Smooth muscle cell (in vitro differentiated cells): ENCODE data around the gene RGL2. TPM values are rescaled to one million over a fixed set of nuclear protein-coding genes. Genes with fewer than 3 reads are reported as not detected.

Source experiments
- DNase-seq: peaks from one replicate; lab custom pipeline; 2025; ENCODE audit not compliant: unreplicated experiment; lab: John Stamatoyannopoulos, UW
- H2AFZ ChIP-seq: fragments of 200-600 bp; sonication (generic); 2 replicates; pipeline ENCODE4 v1.6.0; 2016; ENCODE audit warnings: antibody characterized with exemption, low read depth, mild to moderate bottlenecking
- H3F3A ChIP-seq: fragments of 200-600 bp; sonication (generic); 2 replicates; pipeline ENCODE4 v1.6.0; 2017; ENCODE audit warnings: antibody characterized with exemption, low read depth
- H3K27ac ChIP-seq: fragments of 200-600 bp; sonication (generic); 2 replicates; pipeline ENCODE4 v1.5.1; 2016; ENCODE audit warnings: low read depth, mild to moderate bottlenecking
- H3K27me3 ChIP-seq: fragments of 200-600 bp; sonication (generic); 2 replicates; pipeline ENCODE4 v1.6.1; 2016; ENCODE audit warnings: low read depth, mild to moderate bottlenecking
- H3K36me3 ChIP-seq: fragments of 200-600 bp; sonication (generic); 2 replicates; pipeline ENCODE4 v1.5.1; 2016; ENCODE audit warnings: low read depth
- H3K4me1 ChIP-seq: fragments of 200-600 bp; sonication (generic); 2 replicates; pipeline ENCODE4 v1.5.1; 2016; ENCODE audit warnings: low read depth
- H3K4me2 ChIP-seq: fragments of 200-600 bp; sonication (generic); 2 replicates; pipeline ENCODE4 v1.6.0; 2016; ENCODE audit warnings: mild to moderate bottlenecking
- H3K4me3 ChIP-seq: fragments of 200-600 bp; sonication (generic); 2 replicates; pipeline ENCODE4 v1.5.1; 2016; ENCODE audit warnings: mild to moderate bottlenecking
- H3K79me2 ChIP-seq: fragments of 200-600 bp; sonication (generic); 2 replicates; pipeline ENCODE4 v1.6.0; 2016; ENCODE audit warnings: low read depth, mild to moderate bottlenecking
- H3K9ac ChIP-seq: fragments of 200-600 bp; sonication (generic); 2 replicates; pipeline ENCODE4 v1.6.0; 2016; ENCODE audit warnings: low read depth
- H3K9me3 ChIP-seq: fragments of 200-600 bp; sonication (generic); replicated peaks from 2 replicates; pipeline ENCODE4 v1.5.1; 2016; ENCODE audit warnings: low read depth
- H4K20me1 ChIP-seq: fragments of 200-600 bp; sonication (generic); 2 replicates; pipeline ENCODE4 v1.6.0; 2016; ENCODE audit warnings: low read depth
- WGBS: methylation state at CpG from one replicate; pipeline ENCODE4 v1.1.7; 2016; ENCODE audit warnings: low lambda C conversion rate; 5-methylcytosine and 5-hydroxymethylcytosine counted together
- polyA plus RNA-seq: library from polyadenylated mRNA; unstranded; fragments of >200 nt; fragmentation: Nextera tagmentation; extraction: Ambion mirVana; gene quantifications from 2 replicates; pipeline ENCODE4 v1.2.1, GENCODE V29; 2016
- total RNA-seq: library from RNA; depleted of rRNA; stranded (reverse); fragments of >200 nt; gene quantifications from 2 replicates; pipeline ENCODE4 v1.2.3, GENCODE V29; 2014
- TF ChIP-seq, protein P1 (sequence below): fragments of 200-600 bp; sonication (generic); IDR thresholded peaks from 2 replicates; pipeline ENCODE4 v1.5.1; 2017; ENCODE audit warnings: borderline replicate concordance, mild to moderate bottlenecking, antibody characterized with exemption; ENCODE audit not compliant: insufficient read depth, poor library complexity, severe bottlenecking

Gene RGL2
- total and polyA plus RNA-seq, 2 experiments from 2014 or later: 21.8 to 58.7 TPM

DNA sequence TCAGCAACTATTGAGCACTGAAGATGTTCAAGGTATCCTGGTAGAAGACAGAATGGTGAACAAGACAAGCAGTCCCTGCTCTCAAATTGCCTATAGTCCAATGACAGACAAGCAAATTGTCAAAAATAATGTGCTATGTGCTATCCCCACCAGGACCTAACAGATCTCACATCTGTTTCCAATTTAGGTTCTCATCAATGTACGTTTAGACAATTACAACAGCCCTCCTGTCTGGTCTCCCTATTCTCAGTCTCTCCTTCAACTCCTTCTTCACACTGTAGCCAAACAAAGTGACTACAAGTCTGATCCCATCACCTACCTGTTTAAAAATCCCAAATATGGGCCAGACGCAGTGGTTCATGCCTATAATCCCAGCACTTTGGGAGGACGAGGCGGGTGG is 7.6 kb upstream of the RGL2 start:
- Histone ChIP-seq H3K79me2 (peaks cover 76% of the 10 kb centered on the region), H3K9me3 (no peaks in the 10 kb centered on the region), H3K4me3 (no peak overlapping the region), H2AFZ (no peak overlapping the region), H3K4me2 (no peak overlapping the region), H3K27ac (no peak overlapping the region), H3F3A (no peaks in the 10 kb centered on the region), H4K20me1 (peaks cover 67% of the 10 kb centered on the region), H3K9ac (no peak overlapping the region), H3K4me1 (no peaks in the 10 kb centered on the region), H3K36me3 (no peaks in the 10 kb centered on the region), H3K27me3 (no peaks in the 10 kb centered on the region)
- 84% methylated on average over 4 of the region's 4 CpGs for WGBS
- TF ChIP-seq, protein P1, sequence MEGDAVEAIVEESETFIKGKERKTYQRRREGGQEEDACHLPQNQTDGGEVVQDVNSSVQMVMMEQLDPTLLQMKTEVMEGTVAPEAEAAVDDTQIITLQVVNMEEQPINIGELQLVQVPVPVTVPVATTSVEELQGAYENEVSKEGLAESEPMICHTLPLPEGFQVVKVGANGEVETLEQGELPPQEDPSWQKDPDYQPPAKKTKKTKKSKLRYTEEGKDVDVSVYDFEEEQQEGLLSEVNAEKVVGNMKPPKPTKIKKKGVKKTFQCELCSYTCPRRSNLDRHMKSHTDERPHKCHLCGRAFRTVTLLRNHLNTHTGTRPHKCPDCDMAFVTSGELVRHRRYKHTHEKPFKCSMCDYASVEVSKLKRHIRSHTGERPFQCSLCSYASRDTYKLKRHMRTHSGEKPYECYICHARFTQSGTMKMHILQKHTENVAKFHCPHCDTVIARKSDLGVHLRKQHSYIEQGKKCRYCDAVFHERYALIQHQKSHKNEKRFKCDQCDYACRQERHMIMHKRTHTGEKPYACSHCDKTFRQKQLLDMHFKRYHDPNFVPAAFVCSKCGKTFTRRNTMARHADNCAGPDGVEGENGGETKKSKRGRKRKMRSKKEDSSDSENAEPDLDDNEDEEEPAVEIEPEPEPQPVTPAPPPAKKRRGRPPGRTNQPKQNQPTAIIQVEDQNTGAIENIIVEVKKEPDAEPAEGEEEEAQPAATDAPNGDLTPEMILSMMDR: no peak
- DNase-seq: no peak

DNA sequence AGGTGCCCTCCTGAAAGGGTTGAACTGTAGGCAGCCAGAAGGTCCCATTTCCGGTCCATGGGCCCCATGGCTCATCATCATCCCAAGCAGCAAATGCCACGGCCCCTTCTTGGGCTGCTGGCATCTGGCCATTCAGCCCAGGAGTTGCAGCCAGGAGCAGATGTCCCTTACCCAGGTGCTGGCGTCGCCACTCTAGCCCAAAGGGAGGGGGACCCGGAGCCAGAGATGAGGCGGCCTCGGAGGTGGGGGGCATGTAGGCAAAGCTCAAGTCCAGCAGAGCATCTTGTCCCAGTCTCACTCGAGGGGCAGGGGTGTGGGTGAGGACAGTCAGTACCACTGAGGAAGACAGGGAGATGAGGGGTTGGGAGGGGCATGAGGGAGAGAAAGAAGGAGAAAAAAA is 6.3 kb upstream of the RGL2 start:
- Histone ChIP-seq H3K4me1 (peaks cover 4% of the 10 kb centered on the region), H3K9me3 (no peaks in the 10 kb centered on the region), H3K27me3 (no peaks in the 10 kb centered on the region), H3K4me3 (no peak overlapping the region), H3K79me2 (peaks cover 76% of the 10 kb centered on the region), H3K4me2 (no peak overlapping the region), H2AFZ (no peak overlapping the region), H3F3A (peaks cover 2% of the 10 kb centered on the region), H3K9ac (no peak overlapping the region), H3K27ac (no peak overlapping the region), H3K36me3 (no peaks in the 10 kb centered on the region), H4K20me1 (peaks cover 61% of the 10 kb centered on the region)
- 93% methylated on average over 8 of the region's 8 CpGs for WGBS
- no peak for DNase-seq
- TF ChIP-seq, protein P1: no peak

DNA sequence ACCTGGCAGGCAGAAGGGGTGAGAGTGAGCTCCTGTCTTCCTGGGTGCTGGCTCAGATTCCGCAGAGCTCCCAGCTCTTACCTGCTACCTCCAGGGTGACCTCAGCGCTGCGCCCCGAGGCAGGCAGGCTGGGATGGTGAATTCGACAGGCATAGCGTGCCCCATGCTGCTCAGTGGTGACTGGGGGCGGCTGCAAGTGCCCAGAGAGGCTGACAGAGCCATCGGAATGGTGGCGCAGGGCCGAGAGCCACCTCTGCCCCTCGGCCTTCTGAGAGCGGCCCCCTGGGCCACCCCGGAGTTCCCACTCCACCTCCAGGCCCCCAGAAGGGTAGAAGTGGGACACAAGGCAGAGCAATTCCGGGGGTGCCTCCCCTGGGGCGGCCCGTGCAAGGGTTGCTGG is 5.5 kb upstream of the RGL2 start:
- Histone ChIP-seq H3K9me3 (no peaks in the 10 kb centered on the region), H4K20me1 (peaks cover 54% of the 10 kb centered on the region), H3K4me1 (peaks cover 4% of the 10 kb centered on the region), H3K27ac (no peak overlapping the region), H3K27me3 (no peaks in the 10 kb centered on the region), H2AFZ (no peak overlapping the region), H3F3A (peaks cover 2% of the 10 kb centered on the region), H3K36me3 (no peaks in the 10 kb centered on the region), H3K79me2 (peaks cover 72% of the 10 kb centered on the region), H3K4me3 (no peak overlapping the region), H3K9ac (no peak overlapping the region), H3K4me2 (no peak overlapping the region)
- TF ChIP-seq, protein P1: no peak
- DNase-seq: no peak
- 94% methylated on average over 16 of the region's 16 CpGs for WGBS

DNA sequence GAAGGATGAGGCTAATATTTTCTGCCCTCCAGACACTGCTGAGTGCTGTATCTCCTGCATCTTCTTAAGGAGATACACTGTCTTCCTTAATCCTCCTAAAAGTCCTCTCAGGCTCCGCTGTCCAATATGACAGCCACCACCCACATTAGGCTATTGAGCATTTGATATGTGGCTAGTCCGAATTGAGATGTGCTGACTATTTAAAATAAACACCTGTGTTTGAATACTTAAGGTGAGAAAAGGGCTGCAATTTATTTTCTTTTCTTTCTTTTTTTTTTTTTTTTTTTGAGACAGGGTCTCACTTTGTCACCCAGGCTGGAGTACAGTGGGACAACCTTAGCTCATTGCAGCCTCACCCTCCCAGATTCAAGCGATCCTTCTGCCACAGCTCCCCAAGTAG is 3.1 kb upstream of the RGL2 start:
- H3K27me3 ChIP-seq: no peaks in the 10 kb centered on the region
- H3K4me3 ChIP-seq: no peak overlapping the region
- peaks cover 41% of the 10 kb centered on the region for H4K20me1 ChIP-seq
- H3K9me3 ChIP-seq: no peaks in the 10 kb centered on the region
- H3K4me1 ChIP-seq: peaks cover 8% of the 10 kb centered on the region
- no peak overlapping the region for H3K4me2 ChIP-seq
- WGBS: 98% methylated on average over 3 of the region's 3 CpGs
- H3K27ac ChIP-seq: no peak overlapping the region
- no peaks in the 10 kb centered on the region for H3K36me3 ChIP-seq
- DNase-seq: no peak
- no peak overlapping the region for H2AFZ ChIP-seq
- TF ChIP-seq, protein P1: no peak
- no peak overlapping the region for H3K9ac ChIP-seq
- H3K79me2 ChIP-seq: peaks cover 52% of the 10 kb centered on the region
- H3F3A ChIP-seq: peaks cover 2% of the 10 kb centered on the region
